IMR-90 (cell line): ENCODE measurements around the gene SALL2. TPM values are rescaled to one million over a fixed set of nuclear protein-coding genes. Genes with fewer than 3 reads are reported as not detected.

ENCODE experiments used
- ATAC-seq: fragments of 200-7000 bp; cut with Tn5 transposase; 2 replicates; pipeline ENCODE4 v1.9.1; 2020; ENCODE audit warnings: low read depth, mild to moderate bottlenecking, moderate library complexity
- BruUV-seq: library from RNA; stranded (reverse); fragments of 400-500 nt; replicated peaks from 2 replicates; lab custom pipeline; 2021; lab: Mats Ljungman, UMichigan
- CTCF ChIA-PET: fragments of 300-600 bp; formaldehyde crosslinking; extraction: SDS; loops from one replicate; lab custom pipeline; 2021; ENCODE audit warnings: antibody characterized with exemption; lab: Yijun Ruan, JAX
- POLR2A ChIA-PET: fragments of 300-600 bp; sonication (Branson Sonifier 250); formaldehyde crosslinking; loops from one replicate; lab custom pipeline; 2022; ENCODE audit warnings: antibody characterized with exemption; ENCODE audit not compliant: unreplicated experiment; lab: Charles Lee
- DNase-seq: peaks from one replicate; pipeline ENCODE4 v3.0.0; 2013
- H2AFZ ChIP-seq: replicated peaks from 2 replicates; pipeline ENCODE3; 2013; ENCODE audit warnings: low read length, mild to moderate bottlenecking; ENCODE audit not compliant: poor library complexity
- H2AK5ac ChIP-seq: 2 replicates; pipeline ENCODE4 v1.6.1; 2013; ENCODE audit warnings: low read depth, low read length, inconsistent platforms
- H2AK9ac ChIP-seq: replicated peaks from 2 replicates; pipeline ENCODE3; 2013; ENCODE audit warnings: mild to moderate bottlenecking, low read depth, low read length, moderate library complexity; ENCODE audit not compliant: poor library complexity
- H2BK120ac ChIP-seq: 2 replicates; pipeline ENCODE4 v1.6.1; 2013; ENCODE audit warnings: low read depth, low read length, inconsistent platforms
- H2BK15ac ChIP-seq: 3 replicates; pipeline ENCODE4 v1.6.1; 2013; ENCODE audit warnings: low read depth, low read length, inconsistent platforms
- H2BK20ac ChIP-seq: 2 replicates; pipeline ENCODE4 v1.6.1; 2013; ENCODE audit warnings: low read depth, mild to moderate bottlenecking, inconsistent platforms, low read length, moderate library complexity
- H2BK5ac ChIP-seq: 2 replicates; pipeline ENCODE4 v1.6.1; 2013; ENCODE audit warnings: mild to moderate bottlenecking, low read depth, low read length, inconsistent platforms; ENCODE audit not compliant: poor library complexity, severe bottlenecking
- H3K14ac ChIP-seq: replicated peaks from 2 replicates; pipeline ENCODE4 v1.6.1; 2013; ENCODE audit warnings: low read depth, low read length, inconsistent platforms
- H3K18ac ChIP-seq: 2 replicates; pipeline ENCODE4 v1.6.1; 2013; ENCODE audit warnings: low read depth, low read length, control low read depth
- H3K23ac ChIP-seq: 2 replicates; pipeline ENCODE4 v1.6.1; 2013; ENCODE audit warnings: low read depth, low read length, inconsistent platforms
- H3K27ac ChIP-seq: 2 replicates; pipeline ENCODE4 v1.5.1; 2013; ENCODE audit warnings: mild to moderate bottlenecking, control low read depth, low read length; ENCODE audit not compliant: insufficient read depth
- H3K27me3 ChIP-seq: 2 replicates; pipeline ENCODE4 v1.6.1; 2013; ENCODE audit warnings: low read length; ENCODE audit not compliant: control insufficient read depth, insufficient read depth
- H3K36me3 ChIP-seq: 2 replicates; pipeline ENCODE4 v1.6.1; 2013; ENCODE audit warnings: low read length, mixed read lengths; ENCODE audit not compliant: control insufficient read depth, insufficient read depth
- H3K4ac ChIP-seq: 2 replicates; pipeline ENCODE4 v1.6.1; 2013; ENCODE audit warnings: low read depth, low read length, inconsistent platforms
- H3K4me1 ChIP-seq: 2 replicates; pipeline ENCODE4 v1.6.1; 2013; ENCODE audit warnings: low read length, mixed read lengths; ENCODE audit not compliant: control insufficient read depth, insufficient read depth
- H3K4me2 ChIP-seq: 2 replicates; pipeline ENCODE4 v1.6.1; 2013; ENCODE audit warnings: low read depth, mild to moderate bottlenecking, control low read depth, low read length, moderate library complexity
- H3K4me3 ChIP-seq: 2 replicates; pipeline ENCODE4 v1.5.1; 2013; ENCODE audit warnings: low read depth, mild to moderate bottlenecking, control low read depth, low read length, moderate library complexity; ENCODE audit not compliant: insufficient read depth
- H3K56ac ChIP-seq: 2 replicates; pipeline ENCODE4 v1.6.1; 2013; ENCODE audit warnings: low read length, inconsistent platforms; ENCODE audit not compliant: insufficient read depth; ENCODE audit errors: extremely low read depth
- H3K79me1 ChIP-seq, 2 experiments: 2 replicates each; pipeline ENCODE4 v1.6.1; 2013; ENCODE audit warnings: low read length in 2 of 2, inconsistent platforms in 1 of 2, low read depth in 1 of 2
- H3K9ac ChIP-seq: 2 replicates; pipeline ENCODE4 v1.6.1; 2013; ENCODE audit warnings: low read depth, low read length, control low read depth
- H3K9me1 ChIP-seq: 2 replicates; pipeline ENCODE4 v1.6.1; 2013; ENCODE audit warnings: low read length, inconsistent platforms; ENCODE audit not compliant: insufficient read depth
- H3K9me3 ChIP-seq: 2 replicates; pipeline ENCODE4 v1.6.1; 2013; ENCODE audit warnings: low read length; ENCODE audit not compliant: control insufficient read depth, insufficient read depth
- H4K20me1 ChIP-seq: 2 replicates; pipeline ENCODE4 v1.6.1; 2013; ENCODE audit warnings: low read length, inconsistent platforms; ENCODE audit not compliant: insufficient read depth
- H4K5ac ChIP-seq: 2 replicates; pipeline ENCODE4 v1.6.1; 2013; ENCODE audit warnings: mild to moderate bottlenecking, low read depth, low read length, control low read depth
- H4K8ac ChIP-seq, 2 experiments: 2 replicates each; pipeline ENCODE4 v1.6.1; 2013; ENCODE audit warnings: low read depth in 2 of 2, low read length in 2 of 2, control low read depth in 1 of 2, inconsistent platforms in 1 of 2
- H4K91ac ChIP-seq: 2 replicates; pipeline ENCODE4 v1.6.1; 2013; ENCODE audit warnings: low read depth, low read length, inconsistent platforms; ENCODE audit not compliant: insufficient read depth
- BHLHE40 ChIP-seq: fragments of 150-350 bp; IDR thresholded peaks from 2 replicates; pipeline ENCODE4 v1.6.1; 2016; ENCODE audit warnings: mild to moderate bottlenecking, low read depth, low read length
- MAZ ChIP-seq: IDR thresholded peaks from 2 replicates; pipeline ENCODE4 v1.6.1; 2012; ENCODE audit warnings: low read depth, mild to moderate bottlenecking, low read length, improper control_type of control experiment, moderate library complexity, borderline replicate concordance
- MXI1 ChIP-seq: IDR thresholded peaks from 2 replicates; pipeline ENCODE4 v1.6.1; 2012; ENCODE audit warnings: low read depth, mild to moderate bottlenecking, low read length, moderate library complexity, borderline replicate concordance
- RCOR1 ChIP-seq: IDR thresholded peaks from 2 replicates; pipeline ENCODE4 v1.6.1; 2012; ENCODE audit warnings: mild to moderate bottlenecking, low read length, improper control_type of control experiment; ENCODE audit not compliant: insufficient replicate concordance
- RFX5 ChIP-seq: IDR thresholded peaks from 2 replicates; pipeline ENCODE4 v1.8.0; 2012; ENCODE audit warnings: low read depth, mild to moderate bottlenecking, low read length, moderate library complexity
- USF2 ChIP-seq: fragments of 150-350 bp; IDR thresholded peaks from 2 replicates; pipeline ENCODE4 v1.6.1; 2017; ENCODE audit warnings: mild to moderate bottlenecking, antibody characterized with exemption, low read length, low read depth
- WGBS, 2 experiments: methylation state at CpG; one replicate each; pipeline versions ENCODE4 v1.1.5 to v1.1.7; 2013; ENCODE audit warnings: missing lambda C conversion rate in 2 of 2; ENCODE audit not compliant: insufficient read length in 1 of 2; ENCODE audit errors: extremely low coverage in 2 of 2; 5-methylcytosine and 5-hydroxymethylcytosine counted together
- dilution Hi-C: fragments of 300-500 bp; cut with HindIII; formaldehyde crosslinking; loops from one replicate; pipeline ENCODE4 v1.14.3; 2018; ENCODE audit warnings: low sequenced_read_pairs; ENCODE audit not compliant: unreplicated experiment
- in situ Hi-C: fragments of 300-500 bp; cut with MboI; formaldehyde crosslinking; loops from 3 replicates; pipeline ENCODE4 v1.14.3; 2019; ENCODE audit warnings: low sequenced_read_pairs, inconsistent platforms, mixed read lengths
- intact Hi-C: fragments of 100-400 bp; cut with micrococcal nuclease; formaldehyde crosslinking; loops from 2 replicates; pipeline ENCODE4 v1.10.0; 2022
- polyA plus RNA-seq, 3 experiments: library from polyadenylated mRNA; depleted of rRNA; stranded (reverse); fragments of >200 nt; gene quantifications; 2 replicates each; pipeline ENCODE4 v1.2.3, GENCODE V29; 2012; ENCODE audit warnings: low replicate concordance in 1 of 3
- total RNA-seq: library from RNA; depleted of rRNA; stranded (reverse); fragments of >200 nt; gene quantifications from 2 replicates; pipeline ENCODE4 v1.2.3, GENCODE V29; 2012

The SALL2 gene
- total and polyA plus RNA-seq, 2 of the 4 experiments (the other 2 are of a cell fraction): 2.9 to 10.1 TPM

- no peak overlapping the region for H3K18ac ChIP-seq
Observed at GRCh38 chr14:21534576-21534975, 8.4 kb upstream of the SALL2 start.

More at GRCh38 chr14:21534576-21534975, 8.4 kb upstream of the SALL2 start:
- Histone ChIP-seq H3K14ac (no peak overlapping the region), H3K56ac (no peak overlapping the region), H3K4me2 (no peak overlapping the region), H4K20me1 (no peaks in the 10 kb centered on the region), H2AK9ac (no peak overlapping the region), H2AK5ac (no peak overlapping the region), H2BK120ac (no peak overlapping the region), H3K4ac (no peak overlapping the region), H2AFZ (no peak overlapping the region), H3K9me3 (0 out of 2 replicates have a peak, but pooled peaks cover 1% of the 10 kb centered on the region), H2BK5ac (no peak overlapping the region), H3K79me1 (no peaks in the 10 kb centered on the region), H4K8ac (no peak overlapping the region), H3K9me1 (no peaks in the 10 kb centered on the region), H4K5ac (no peak overlapping the region), H4K91ac (no peak overlapping the region), H3K4me3 (no peak overlapping the region), H2BK15ac (no peak overlapping the region), H3K27ac (no peak overlapping the region), H2BK20ac (no peak overlapping the region), H3K36me3 (no peaks in the 10 kb centered on the region), H3K4me1 (no peaks in the 10 kb centered on the region), H3K27me3 (peaks cover 54% of the 10 kb centered on the region), H3K23ac (no peak overlapping the region), H3K9ac (no peak overlapping the region)
- ChIA-PET POLR2A (no interaction called here), CTCF (interaction anchor here (0.6 kb wide), 1 partner anchor 16 kb away, joined by 3 read pairs; no protein-coding TSS in a partner anchor)
- ATAC-seq (no peak), DNase-seq (no peak)
- intact Hi-C loops: no loop called here
- WGBS, 2 experiments: no CpG with 5 or more reads among the region's 4 CpGs
- in situ Hi-C loops: no loop called here
- no TSS peak for BruUV-seq
- TF ChIP-seq MAZ: no peak
- TF ChIP-seq USF2: no peak
- TF ChIP-seq RCOR1: no peak
- TF ChIP-seq BHLHE40: no peak
- no peak for TF ChIP-seq RFX5
- TF ChIP-seq MXI1: no peak
- dilution Hi-C loops: no loop called here
